KMS-11 (cell line): Measurements from ENCODE around the gene LMCD1.

Experiments
- H2AFZ ChIP-seq: fragments of 200-600 bp; sonication (generic); 2 replicates; pipeline ENCODE4 v1.6.1; 2016; ENCODE audit warnings: antibody characterized with exemption, mixed run types, low read depth
- H3K27ac ChIP-seq: fragments of 200-600 bp; sonication (generic); 2 replicates; pipeline ENCODE4 v1.6.1; 2016; ENCODE audit warnings: mild to moderate bottlenecking, mixed run types
- H3K27me3 ChIP-seq: fragments of 200-600 bp; sonication (generic); 2 replicates; pipeline ENCODE4 v1.6.1; 2017; ENCODE audit warnings: mild to moderate bottlenecking, low read depth, mixed run types, moderate library complexity; ENCODE audit not compliant: insufficient read depth
- H3K36me3 ChIP-seq: fragments of 200-600 bp; sonication (generic); 2 replicates; pipeline ENCODE4 v1.6.1; 2017; ENCODE audit warnings: mild to moderate bottlenecking, mixed run types; ENCODE audit not compliant: insufficient read depth
- H3K4me1 ChIP-seq: fragments of 200-600 bp; sonication (generic); 2 replicates; pipeline ENCODE4 v1.6.1; 2016; ENCODE audit warnings: mild to moderate bottlenecking, low read depth, mixed run types; ENCODE audit not compliant: poor library complexity, severe bottlenecking
- H3K4me2 ChIP-seq: fragments of 200-600 bp; sonication (generic); 2 replicates; pipeline ENCODE4 v1.7.0; 2016; ENCODE audit warnings: mild to moderate bottlenecking, mixed run types
- H3K4me3 ChIP-seq: fragments of 200-600 bp; sonication (generic); IDR thresholded peaks from 2 replicates; pipeline ENCODE4 v1.6.1; 2017; ENCODE audit warnings: low read depth, low read length, mixed read lengths; ENCODE audit not compliant: insufficient read depth
- H3K79me2 ChIP-seq: fragments of 200-600 bp; sonication (generic); 2 replicates; pipeline ENCODE4 v1.6.1; 2016; ENCODE audit warnings: low read depth, mixed run types; ENCODE audit not compliant: insufficient read depth
- H3K9ac ChIP-seq: fragments of 200-600 bp; sonication (generic); 2 replicates; pipeline ENCODE4 v1.6.1; 2016; ENCODE audit warnings: mild to moderate bottlenecking, mixed run types
- H4K20me1 ChIP-seq: fragments of 200-600 bp; sonication (generic); 2 replicates; pipeline ENCODE4 v1.6.1; 2016; ENCODE audit warnings: mild to moderate bottlenecking, mixed run types; ENCODE audit not compliant: insufficient read depth
- CTCF ChIP-seq: fragments of 200-600 bp; sonication (generic); conservative IDR thresholded peaks from 2 replicates; pipeline ENCODE4 v1.6.1; 2017; ENCODE audit warnings: low read depth, mild to moderate bottlenecking, antibody characterized with exemption, low read length, moderate library complexity, mixed read lengths

LMCD1 gene

GRCh38 chr3:8617921-8618320, 116.3 kb downstream of the LMCD1 start:
- Histone ChIP-seq H3K4me1 (peaks cover 5% of the 10 kb centered on the region), H3K9ac (no peak overlapping the region), H3K4me2 (no peak overlapping the region), H3K36me3 (no peaks in the 10 kb centered on the region), H4K20me1 (no peaks in the 10 kb centered on the region), H3K79me2 (no peaks in the 10 kb centered on the region), H3K27me3 (no peaks in the 10 kb centered on the region), H3K4me3 (no peak overlapping the region), H2AFZ (no peak overlapping the region), H3K27ac (no peak overlapping the region)
- no peak for TF ChIP-seq CTCF

DNA sequence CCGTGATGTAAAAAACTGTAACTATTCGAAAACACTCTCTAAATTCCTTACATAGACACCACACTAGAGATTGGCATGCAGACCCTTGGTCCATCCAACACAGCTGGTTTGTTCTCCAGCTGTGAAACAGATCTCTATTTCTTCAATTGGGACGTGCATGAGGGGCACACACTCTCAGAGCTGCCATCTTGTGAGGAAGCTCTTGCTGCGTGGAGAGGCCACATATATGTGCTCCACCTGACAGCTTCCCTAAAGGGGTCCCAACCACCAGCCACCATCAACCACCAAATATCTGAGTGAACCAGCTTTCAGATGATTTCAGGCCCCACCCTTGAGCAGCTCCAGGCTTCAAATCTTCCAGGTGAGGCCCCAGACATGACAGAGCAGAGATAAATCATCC, 117.3 kb downstream of the LMCD1 start:
- no peak overlapping the region for H3K4me2 ChIP-seq
- no peaks in the 10 kb centered on the region for H3K27me3 ChIP-seq
- H3K4me3 ChIP-seq, result no peak overlapping the region
- H3K36me3 ChIP-seq, result no peaks in the 10 kb centered on the region
- peaks cover 11% of the 10 kb centered on the region for H3K4me1 ChIP-seq
- H2AFZ ChIP-seq, result no peak overlapping the region
- TF ChIP-seq CTCF, result no peak
- H3K27ac ChIP-seq, result no peak overlapping the region
- H3K79me2 ChIP-seq, result no peaks in the 10 kb centered on the region
- H4K20me1 ChIP-seq, result no peaks in the 10 kb centered on the region
- H3K9ac ChIP-seq, result no peak overlapping the region

- H3K4me1 ChIP-seq, result peaks cover 11% of the 10 kb centered on the region
- H3K4me2 ChIP-seq, result no peak overlapping the region
- no peak overlapping the region for H3K9ac ChIP-seq
Measured at GRCh38 chr3:8619548-8619947, 117.9 kb downstream of the LMCD1 start.

GRCh38 chr3:8621141-8621540, 119.5 kb downstream of the LMCD1 start:
- no peak for TF ChIP-seq CTCF
- no peaks in the 10 kb centered on the region for H3K79me2 ChIP-seq

More at GRCh38 chr3:8619548-8619947, 117.9 kb downstream of the LMCD1 start:
- Histone ChIP-seq H3K27ac (no peak overlapping the region), H2AFZ (no peak overlapping the region), H4K20me1 (no peaks in the 10 kb centered on the region), H3K27me3 (no peaks in the 10 kb centered on the region), H3K4me3 (no peak overlapping the region), H3K79me2 (no peaks in the 10 kb centered on the region), H3K36me3 (no peaks in the 10 kb centered on the region)
- TF ChIP-seq CTCF, result no peak

More at GRCh38 chr3:8621141-8621540, 119.5 kb downstream of the LMCD1 start:
- H3K27me3 ChIP-seq, result no peaks in the 10 kb centered on the region
- H3K4me2 ChIP-seq, result no peak overlapping the region
- peaks cover 21% of the 10 kb centered on the region for H3K4me1 ChIP-seq
- no peak overlapping the region for H2AFZ ChIP-seq
- no peak overlapping the region for H3K4me3 ChIP-seq
- no peak overlapping the region for H3K27ac ChIP-seq
- H3K36me3 ChIP-seq, result no peaks in the 10 kb centered on the region
- H4K20me1 ChIP-seq, result no peaks in the 10 kb centered on the region
- H3K9ac ChIP-seq, result no peak overlapping the region
